ENCODE measurements around the gene OSBP2.

Gene OSBP2

GRCh38 chr22:30689622-30690021, 5.1 kb upstream of the OSBP2 start:
- no peak for TF ChIP-seq CTCF (IDR thresholded peaks at IDR 0.05; ENCODE audit: control extremely low read depth, extremely low read depth, low read depth, missing control alignments)
- CTCF ChIA-PET = no interaction called here

GRCh38 chr22:30691204-30691603, 3.5 kb upstream of the OSBP2 start:
- TF ChIP-seq CTCF (IDR thresholded peaks at IDR 0.05; ENCODE audit: control extremely low read depth, extremely low read depth, low read depth, missing control alignments) = no peak
- POLR2A ChIA-PET = no interaction called here
- DNase-seq (ENCODE audit: extremely low spot score) = no peak
- CTCF ChIA-PET = interaction anchor here (1.4 kb wide), 1 partner anchor 57 kb away, joined by 3 read pairs; no protein-coding TSS in a partner anchor

More at GRCh38 chr22:30689622-30690021, 5.1 kb upstream of the OSBP2 start:
- no peak for DNase-seq (ENCODE audit: extremely low spot score)
- POLR2A ChIA-PET = no interaction called here

- ChIA-PET CTCF (interaction anchor here (0.9 to 1.7 kb wide), 2 partner anchors 17 to 61 kb away, joined by 3 to 4 read pairs; no protein-coding TSS in a partner anchor), POLR2A (no interaction called here)
- TF ChIP-seq CTCF (IDR thresholded peaks at IDR 0.05; ENCODE audit: control extremely low read depth, extremely low read depth, low read depth, missing control alignments) = no peak
- peak; percentile 50 for DNase-seq (ENCODE audit: extremely low spot score)
These were observed 469 bp upstream of the OSBP2 start for GRCh38 chr22:30694171-30694639.

- POLR2A ChIA-PET = no interaction called here
- CTCF ChIA-PET = interaction anchor here (0.6 to 1.7 kb wide), 3 partner anchors 10 to 16 kb away, joined by 3 to 4 read pairs (median 4); no protein-coding TSS in a partner anchor
- TF ChIP-seq CTCF (IDR thresholded peaks at IDR 0.05; ENCODE audit: control extremely low read depth, extremely low read depth, low read depth, missing control alignments) = no peak
- DNase-seq (ENCODE audit: extremely low spot score) = no peak
These were observed 727 bp downstream of the OSBP2 start for GRCh38 chr22:30695351-30695851.

GRCh38 chr22:30695871-30696655, 1.4 kb downstream of the OSBP2 start:
- DNase-seq (ENCODE audit: extremely low spot score) = no peak
- ChIA-PET POLR2A (no interaction called here), CTCF (interaction anchor here (1.5 kb wide), 1 partner anchor 9 kb away, joined by 4 read pairs; no protein-coding TSS in a partner anchor)
- TF ChIP-seq CTCF (IDR thresholded peaks at IDR 0.05; ENCODE audit: control extremely low read depth, extremely low read depth, low read depth, missing control alignments) = no peak

- no peak for DNase-seq (ENCODE audit: extremely low spot score)
- TF ChIP-seq CTCF (IDR thresholded peaks at IDR 0.05; ENCODE audit: control extremely low read depth, extremely low read depth, low read depth, missing control alignments) = no peak
- POLR2A ChIA-PET = no interaction called here
- CTCF ChIA-PET = no interaction called here
These were observed 3.3 kb downstream of the OSBP2 start for GRCh38 chr22:30697975-30698374.

All from GM10248 (cell line).